ENCODE measurements around the gene ZDHHC14.

DNA sequence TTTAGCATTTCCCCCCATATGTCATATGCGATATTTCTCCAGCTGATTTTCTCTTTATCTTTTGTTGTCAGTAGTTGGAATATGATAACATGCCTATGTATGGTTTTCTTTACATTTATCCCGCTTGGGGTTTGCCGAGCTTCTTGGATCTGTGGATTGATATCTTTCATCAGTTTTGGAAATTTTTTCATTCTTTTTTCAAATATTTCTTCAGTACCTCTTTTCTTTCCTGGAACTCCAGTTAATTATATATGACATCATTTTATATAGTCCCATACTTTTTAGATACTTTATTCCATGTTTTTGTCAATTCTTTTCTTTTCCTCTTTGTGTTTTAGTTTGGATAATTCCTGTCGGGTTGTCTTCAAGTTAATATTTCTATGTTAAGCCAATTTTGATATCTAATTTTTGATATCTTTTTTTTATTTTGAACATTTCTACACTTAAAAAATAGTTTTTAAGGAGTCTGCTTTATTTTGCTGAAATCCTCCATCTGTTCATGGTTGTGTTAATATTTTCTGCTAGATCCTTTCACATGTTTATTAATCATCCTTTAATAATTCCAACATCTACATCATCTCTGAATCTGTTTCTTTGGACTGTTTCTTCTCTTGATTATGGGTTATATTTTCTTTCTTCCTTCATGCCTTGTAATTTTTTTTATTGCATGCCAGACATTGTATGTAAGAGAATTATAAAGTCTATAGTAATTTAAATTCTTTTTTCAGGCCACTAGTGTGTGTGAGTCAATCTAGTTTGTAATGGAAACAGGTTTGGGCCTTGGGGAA, 9.5 kb downstream of the ZDHHC14 start:
- TF ChIP-seq ZFP3 (CRISPR knock-in tag; IDR thresholded peaks at IDR 0.05): no peak
- TF ChIP-seq, protein P1, sequence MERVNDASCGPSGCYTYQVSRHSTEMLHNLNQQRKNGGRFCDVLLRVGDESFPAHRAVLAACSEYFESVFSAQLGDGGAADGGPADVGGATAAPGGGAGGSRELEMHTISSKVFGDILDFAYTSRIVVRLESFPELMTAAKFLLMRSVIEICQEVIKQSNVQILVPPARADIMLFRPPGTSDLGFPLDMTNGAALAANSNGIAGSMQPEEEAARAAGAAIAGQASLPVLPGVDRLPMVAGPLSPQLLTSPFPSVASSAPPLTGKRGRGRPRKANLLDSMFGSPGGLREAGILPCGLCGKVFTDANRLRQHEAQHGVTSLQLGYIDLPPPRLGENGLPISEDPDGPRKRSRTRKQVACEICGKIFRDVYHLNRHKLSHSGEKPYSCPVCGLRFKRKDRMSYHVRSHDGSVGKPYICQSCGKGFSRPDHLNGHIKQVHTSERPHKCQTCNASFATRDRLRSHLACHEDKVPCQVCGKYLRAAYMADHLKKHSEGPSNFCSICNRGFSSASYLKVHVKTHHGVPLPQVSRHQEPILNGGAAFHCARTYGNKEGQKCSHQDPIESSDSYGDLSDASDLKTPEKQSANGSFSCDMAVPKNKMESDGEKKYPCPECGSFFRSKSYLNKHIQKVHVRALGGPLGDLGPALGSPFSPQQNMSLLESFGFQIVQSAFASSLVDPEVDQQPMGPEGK (CRISPR knock-in tag; IDR thresholded peaks at IDR 0.05; ENCODE audit: borderline replicate concordance): no peak
- TF ChIP-seq, protein P2, sequence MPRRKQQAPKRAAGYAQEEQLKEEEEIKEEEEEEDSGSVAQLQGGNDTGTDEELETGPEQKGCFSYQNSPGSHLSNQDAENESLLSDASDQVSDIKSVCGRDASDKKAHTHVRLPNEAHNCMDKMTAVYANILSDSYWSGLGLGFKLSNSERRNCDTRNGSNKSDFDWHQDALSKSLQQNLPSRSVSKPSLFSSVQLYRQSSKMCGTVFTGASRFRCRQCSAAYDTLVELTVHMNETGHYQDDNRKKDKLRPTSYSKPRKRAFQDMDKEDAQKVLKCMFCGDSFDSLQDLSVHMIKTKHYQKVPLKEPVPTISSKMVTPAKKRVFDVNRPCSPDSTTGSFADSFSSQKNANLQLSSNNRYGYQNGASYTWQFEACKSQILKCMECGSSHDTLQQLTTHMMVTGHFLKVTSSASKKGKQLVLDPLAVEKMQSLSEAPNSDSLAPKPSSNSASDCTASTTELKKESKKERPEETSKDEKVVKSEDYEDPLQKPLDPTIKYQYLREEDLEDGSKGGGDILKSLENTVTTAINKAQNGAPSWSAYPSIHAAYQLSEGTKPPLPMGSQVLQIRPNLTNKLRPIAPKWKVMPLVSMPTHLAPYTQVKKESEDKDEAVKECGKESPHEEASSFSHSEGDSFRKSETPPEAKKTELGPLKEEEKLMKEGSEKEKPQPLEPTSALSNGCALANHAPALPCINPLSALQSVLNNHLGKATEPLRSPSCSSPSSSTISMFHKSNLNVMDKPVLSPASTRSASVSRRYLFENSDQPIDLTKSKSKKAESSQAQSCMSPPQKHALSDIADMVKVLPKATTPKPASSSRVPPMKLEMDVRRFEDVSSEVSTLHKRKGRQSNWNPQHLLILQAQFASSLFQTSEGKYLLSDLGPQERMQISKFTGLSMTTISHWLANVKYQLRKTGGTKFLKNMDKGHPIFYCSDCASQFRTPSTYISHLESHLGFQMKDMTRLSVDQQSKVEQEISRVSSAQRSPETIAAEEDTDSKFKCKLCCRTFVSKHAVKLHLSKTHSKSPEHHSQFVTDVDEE (CRISPR knock-in tag; IDR thresholded peaks at IDR 0.05): no peak
- no peak for TF ChIP-seq TCF4 (CRISPR knock-in tag; IDR thresholded peaks at IDR 0.05; ENCODE audit: borderline replicate concordance)

Measured in SK-N-SH treated with all-trans-retinoic acid at 6 μM for 48 hours (cell line).